ENCODE measurements around the gene C1orf53. TPM values are rescaled to one million over a fixed set of nuclear protein-coding genes. Genes with fewer than 3 reads are reported as not detected.

The C1orf53 gene
- total RNA-seq, 2 experiments from 2014 or later = 2.4 to 4.1 TPM

DNA sequence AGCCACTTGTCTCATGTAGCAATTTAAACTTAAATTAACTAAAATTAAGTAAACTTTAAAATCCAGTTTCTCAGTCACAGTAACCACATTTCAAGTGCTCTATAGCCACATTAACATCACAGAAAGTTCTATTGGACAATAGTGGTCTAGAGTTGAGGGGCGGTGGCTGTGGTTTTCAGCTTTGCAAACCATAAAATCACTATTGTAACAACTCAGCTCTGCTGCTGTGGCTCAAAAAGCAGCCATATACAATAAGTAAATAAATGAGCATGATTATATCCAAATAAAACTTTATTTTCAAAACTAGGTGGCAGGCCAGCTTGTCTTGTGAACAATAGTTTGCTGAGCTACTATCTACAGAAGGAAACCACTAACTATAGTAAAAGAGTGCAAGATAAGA is 43.4 kb upstream of the C1orf53 start:
- ChIA-PET CTCF (ENCODE audit: unreplicated experiment) (no interaction called here), POLR2A (interaction anchor here (0.7 to 1.2 kb wide), 2 partner anchors 11 to 16 kb away, joined by 3 read pairs; no protein-coding TSS in a partner anchor)
- Histone ChIP-seq H3K36me3 (ENCODE audit: insufficient read depth, low read length) (no peaks in the 10 kb centered on the region), H3K4me2 (ENCODE audit: low read length) (no peak overlapping the region), H3K79me2 (ENCODE audit: insufficient read depth, low read depth, low read length) (no peaks in the 10 kb centered on the region), H3K4me1 (ENCODE audit: insufficient read depth, low read length, poor library complexity, severe bottlenecking) (peaks cover 7% of the 10 kb centered on the region), H2AFZ (ENCODE audit: low read length) (no peak overlapping the region), H3K9me3 (ENCODE audit: low read length) (0 out of 2 replicates have a peak, but pooled peaks cover 3% of the 10 kb centered on the region), H3K4me3 (ENCODE audit: low read depth, low read length, poor library complexity, severe bottlenecking) (no peak overlapping the region), H3K9me2 (ENCODE audit: insufficient read depth, low read length) (no peaks in the 10 kb centered on the region), H3K27ac (ENCODE audit: low read depth, low read length, poor library complexity, severe bottlenecking) (no peak overlapping the region), H4K20me1 (ENCODE audit: insufficient read depth, low read length) (no peaks in the 10 kb centered on the region)
- no peak for DNase-seq (ENCODE audit: low spot score)
- TF ChIP-seq, protein P1, sequence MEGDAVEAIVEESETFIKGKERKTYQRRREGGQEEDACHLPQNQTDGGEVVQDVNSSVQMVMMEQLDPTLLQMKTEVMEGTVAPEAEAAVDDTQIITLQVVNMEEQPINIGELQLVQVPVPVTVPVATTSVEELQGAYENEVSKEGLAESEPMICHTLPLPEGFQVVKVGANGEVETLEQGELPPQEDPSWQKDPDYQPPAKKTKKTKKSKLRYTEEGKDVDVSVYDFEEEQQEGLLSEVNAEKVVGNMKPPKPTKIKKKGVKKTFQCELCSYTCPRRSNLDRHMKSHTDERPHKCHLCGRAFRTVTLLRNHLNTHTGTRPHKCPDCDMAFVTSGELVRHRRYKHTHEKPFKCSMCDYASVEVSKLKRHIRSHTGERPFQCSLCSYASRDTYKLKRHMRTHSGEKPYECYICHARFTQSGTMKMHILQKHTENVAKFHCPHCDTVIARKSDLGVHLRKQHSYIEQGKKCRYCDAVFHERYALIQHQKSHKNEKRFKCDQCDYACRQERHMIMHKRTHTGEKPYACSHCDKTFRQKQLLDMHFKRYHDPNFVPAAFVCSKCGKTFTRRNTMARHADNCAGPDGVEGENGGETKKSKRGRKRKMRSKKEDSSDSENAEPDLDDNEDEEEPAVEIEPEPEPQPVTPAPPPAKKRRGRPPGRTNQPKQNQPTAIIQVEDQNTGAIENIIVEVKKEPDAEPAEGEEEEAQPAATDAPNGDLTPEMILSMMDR (conservative IDR thresholded peaks at IDR 0.05; ENCODE audit: low read length) = no peak
- intact Hi-C loops (cut with micrococcal nuclease; ENCODE audit: unreplicated experiment) = no loop called here
- BruUV-seq (replicated peaks) = no TSS peak

DNA sequence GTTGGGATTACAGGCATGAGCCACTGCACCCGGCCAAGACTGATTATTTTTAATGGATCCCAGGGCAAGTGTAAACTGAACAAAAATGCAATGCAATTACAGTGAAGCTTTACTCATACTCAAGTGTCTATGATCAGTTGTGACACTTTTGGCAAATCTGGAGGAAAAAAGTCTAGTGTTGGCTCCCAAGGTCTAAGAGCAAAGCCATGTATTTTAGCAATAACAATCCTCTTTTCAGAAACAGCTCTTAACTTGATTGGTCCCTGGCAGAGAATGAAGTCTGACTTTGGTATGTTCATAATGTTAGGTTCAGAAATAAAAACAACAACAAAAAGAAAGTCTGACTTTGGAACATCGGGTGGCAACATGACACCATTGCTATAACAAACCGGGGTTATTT is 40.2 kb upstream of the C1orf53 start:
- H3K79me2 ChIP-seq (ENCODE audit: insufficient read depth, low read depth, low read length) = no peaks in the 10 kb centered on the region
- POLR2A ChIA-PET = no interaction called here
- H3K36me3 ChIP-seq (ENCODE audit: insufficient read depth, low read length) = no peaks in the 10 kb centered on the region
- TF ChIP-seq, protein P1 (conservative IDR thresholded peaks at IDR 0.05; ENCODE audit: low read length) = no peak
- no peak for TF ChIP-seq EZH2phosphoT487 (IDR thresholded peaks at IDR 0.05; ENCODE audit: borderline replicate concordance, low read depth, low read length)
- intact Hi-C loops (cut with micrococcal nuclease; ENCODE audit: unreplicated experiment) = no loop called here
- H3K4me1 ChIP-seq (ENCODE audit: insufficient read depth, low read length, poor library complexity, severe bottlenecking) = peaks cover 5% of the 10 kb centered on the region
- CTCF ChIA-PET (ENCODE audit: unreplicated experiment) = no interaction called here
- H3K4me2 ChIP-seq (ENCODE audit: low read length) = no peak overlapping the region
- BruUV-seq (replicated peaks) = no TSS peak
- no peak overlapping the region for H3K4me3 ChIP-seq (ENCODE audit: low read depth, low read length, poor library complexity, severe bottlenecking)
- no peaks in the 10 kb centered on the region for H4K20me1 ChIP-seq (ENCODE audit: insufficient read depth, low read length)
- no peaks in the 10 kb centered on the region for H3K9me3 ChIP-seq (ENCODE audit: low read length)
- H3K27ac ChIP-seq (ENCODE audit: low read depth, low read length, poor library complexity, severe bottlenecking) = no peak overlapping the region
- H3K9me2 ChIP-seq (ENCODE audit: insufficient read depth, low read length) = no peaks in the 10 kb centered on the region
- no peak overlapping the region for H2AFZ ChIP-seq (ENCODE audit: low read length)
- no peak for DNase-seq (ENCODE audit: low spot score)

DNA sequence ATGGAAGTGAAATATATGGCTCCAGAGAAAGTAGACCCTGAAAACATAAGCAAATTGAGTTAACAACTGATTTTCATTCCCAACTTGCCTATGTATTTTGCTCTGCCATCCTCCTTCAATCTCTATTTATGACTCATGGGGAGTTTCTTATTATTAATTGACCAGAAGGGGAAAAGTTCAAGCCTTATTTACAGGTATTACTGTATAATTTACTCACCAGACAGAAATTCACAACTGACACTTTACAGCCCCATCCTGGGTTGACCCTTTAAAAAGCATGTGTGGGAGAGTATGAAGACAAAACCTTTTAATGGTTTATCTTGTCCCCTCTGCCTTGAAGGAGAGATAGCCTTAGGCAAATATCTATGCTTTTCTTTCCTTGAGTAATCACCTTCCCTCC is 39.8 kb upstream of the C1orf53 start:
- H4K20me1 ChIP-seq (ENCODE audit: insufficient read depth, low read length) = no peaks in the 10 kb centered on the region
- H3K9me3 ChIP-seq (ENCODE audit: low read length) = no peaks in the 10 kb centered on the region
- H3K9me2 ChIP-seq (ENCODE audit: insufficient read depth, low read length) = no peaks in the 10 kb centered on the region
- no peak overlapping the region for H3K27ac ChIP-seq (ENCODE audit: low read depth, low read length, poor library complexity, severe bottlenecking)
- no peak overlapping the region for H3K4me3 ChIP-seq (ENCODE audit: low read depth, low read length, poor library complexity, severe bottlenecking)
- TF ChIP-seq, protein P1 (conservative IDR thresholded peaks at IDR 0.05; ENCODE audit: low read length) = no peak
- no peak for TF ChIP-seq EZH2phosphoT487 (IDR thresholded peaks at IDR 0.05; ENCODE audit: borderline replicate concordance, low read depth, low read length)
- H3K4me1 ChIP-seq (ENCODE audit: insufficient read depth, low read length, poor library complexity, severe bottlenecking) = peaks cover under 1% of the 10 kb centered on the region
- ChIA-PET CTCF (ENCODE audit: unreplicated experiment) (no interaction called here), POLR2A (interaction anchor here (0.9 kb wide), 1 partner anchor 20 kb away, joined by 3 read pairs; no protein-coding TSS in a partner anchor)
- H3K36me3 ChIP-seq (ENCODE audit: insufficient read depth, low read length) = no peaks in the 10 kb centered on the region
- no peak overlapping the region for H2AFZ ChIP-seq (ENCODE audit: low read length)
- no peak for DNase-seq (ENCODE audit: low spot score)
- intact Hi-C loops (cut with micrococcal nuclease; ENCODE audit: unreplicated experiment) = no loop called here
- no peak overlapping the region for H3K4me2 ChIP-seq (ENCODE audit: low read length)
- no TSS peak for BruUV-seq (replicated peaks)
- no peaks in the 10 kb centered on the region for H3K79me2 ChIP-seq (ENCODE audit: insufficient read depth, low read depth, low read length)

Data from OCI-LY7 (cell line).